GM18498 (cell line): ENCODE data around the gene HAP1.
"Not testable (repeated sequence)": the region's sequence is repeated elsewhere in the genome, so short reads cannot be mapped to it uniquely, and the experiment has no call there.

Experiments used
- ATAC-seq: cut with Tn5 transposase; IDR thresholded peaks from one replicate; pipeline ENCODE4 v1.9.1; 2021; ENCODE audit warnings: mild to moderate bottlenecking, moderate library complexity; ENCODE audit not compliant: unreplicated experiment

Gene HAP1

DNA sequence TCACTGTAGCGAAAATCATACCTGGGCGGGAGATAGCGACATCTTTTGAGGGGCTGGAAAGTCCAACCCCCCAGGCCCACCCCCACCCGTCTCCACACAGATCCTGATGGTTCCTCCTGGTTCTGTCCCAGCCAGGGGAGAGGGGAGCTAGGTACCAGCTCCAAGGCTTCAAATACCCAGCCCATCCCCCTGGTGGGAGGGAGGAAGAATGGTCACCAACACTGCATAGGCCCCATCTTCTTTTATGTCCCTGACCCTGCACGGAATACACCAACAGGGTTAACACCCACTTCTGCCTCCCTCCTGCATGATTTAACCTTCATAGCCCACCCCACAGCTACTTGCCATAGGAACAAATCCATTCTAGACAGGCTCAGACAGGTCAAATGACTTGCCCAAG is 9.3 kb downstream of the HAP1 start:
- no peak for ATAC-seq

DNA sequence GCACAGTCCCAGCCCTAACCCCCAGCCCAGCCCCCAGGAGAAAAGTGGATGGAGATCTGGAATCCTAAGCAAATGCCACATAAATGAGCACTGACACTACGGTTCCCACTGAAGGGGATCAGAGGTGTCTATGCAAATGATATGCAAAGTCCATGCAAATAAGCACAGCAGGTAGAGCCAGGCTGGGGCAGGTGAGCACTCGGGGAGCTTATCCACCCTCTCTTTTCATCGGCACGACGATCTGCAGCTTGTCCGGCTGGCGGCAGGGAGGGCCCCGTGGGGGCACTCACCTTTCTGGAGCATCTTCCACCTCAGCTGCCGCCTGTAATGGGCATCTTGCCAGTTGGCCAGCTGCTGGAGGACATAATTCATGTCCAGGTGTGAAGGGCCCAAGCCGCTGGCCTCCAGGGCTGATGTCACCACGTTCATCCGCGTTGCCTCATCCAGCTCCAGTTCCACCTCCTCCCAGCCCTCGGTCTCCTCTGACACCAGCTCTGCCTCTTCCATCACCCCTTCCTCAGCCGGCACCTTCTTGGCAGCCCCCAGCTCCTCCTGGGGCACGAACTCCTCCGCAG is 9.9 kb downstream of the HAP1 start:
- ATAC-seq: no peak

DNA sequence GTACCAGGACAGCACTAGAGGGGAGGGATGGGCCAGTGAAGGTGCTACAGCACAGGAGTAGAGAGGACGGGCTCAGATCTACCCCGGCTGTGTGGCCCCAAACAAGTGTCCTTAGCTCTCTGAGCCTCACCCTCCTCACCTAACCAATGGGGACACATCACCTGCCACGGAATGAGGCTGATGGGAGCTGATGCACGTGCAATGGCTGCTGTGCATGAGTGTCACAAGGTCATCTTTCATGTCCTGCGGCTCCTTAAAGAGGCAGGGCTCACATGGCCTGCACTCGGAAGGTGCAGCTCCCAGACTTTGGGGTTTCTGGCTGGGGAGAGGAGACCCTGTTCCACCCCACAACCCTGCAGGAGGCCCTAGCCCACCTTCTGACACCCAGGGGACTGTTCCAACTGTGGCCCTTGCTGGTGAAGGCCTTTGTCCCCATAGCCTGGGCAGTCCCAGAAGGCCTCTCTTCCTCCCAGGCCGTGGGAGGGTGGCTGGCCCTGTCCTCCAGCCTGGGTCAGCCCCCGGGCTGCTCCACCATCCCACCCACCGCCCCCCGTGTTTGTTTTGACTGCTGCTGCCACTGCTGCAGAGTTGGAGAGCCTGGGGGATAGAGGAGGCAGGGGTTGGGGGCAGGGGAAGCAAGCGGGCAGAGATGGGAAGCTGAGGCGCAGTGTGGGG is 10.5 kb downstream of the HAP1 start:
- ATAC-seq: no peak

DNA sequence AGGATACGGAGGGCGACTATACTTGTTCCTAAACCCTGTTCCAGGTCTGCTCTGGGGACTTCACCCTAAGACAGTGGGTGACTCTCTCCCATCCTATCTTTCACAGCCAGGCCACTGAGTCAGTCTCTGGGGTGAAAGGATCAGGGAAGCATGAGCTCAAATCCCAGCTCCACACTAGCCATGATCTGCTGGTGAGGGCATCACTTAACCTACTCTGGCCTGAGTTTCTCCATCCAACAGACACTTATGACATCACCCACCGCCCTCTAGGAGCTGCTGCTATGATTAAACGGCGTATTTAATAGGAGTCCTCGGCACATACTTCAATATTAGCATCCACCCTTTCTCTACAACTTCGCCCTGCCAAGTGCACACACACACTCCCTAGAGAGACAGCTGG is 12.2 kb downstream of the HAP1 start:
- no peak for ATAC-seq

GRCh38 chr17:41718287-41718645 is 16.2 kb downstream of the HAP1 start:
- no peak for ATAC-seq

GRCh38 chr17:41717408-41718286 is 16.8 kb downstream of the HAP1 start:
- ATAC-seq: no peak

DNA sequence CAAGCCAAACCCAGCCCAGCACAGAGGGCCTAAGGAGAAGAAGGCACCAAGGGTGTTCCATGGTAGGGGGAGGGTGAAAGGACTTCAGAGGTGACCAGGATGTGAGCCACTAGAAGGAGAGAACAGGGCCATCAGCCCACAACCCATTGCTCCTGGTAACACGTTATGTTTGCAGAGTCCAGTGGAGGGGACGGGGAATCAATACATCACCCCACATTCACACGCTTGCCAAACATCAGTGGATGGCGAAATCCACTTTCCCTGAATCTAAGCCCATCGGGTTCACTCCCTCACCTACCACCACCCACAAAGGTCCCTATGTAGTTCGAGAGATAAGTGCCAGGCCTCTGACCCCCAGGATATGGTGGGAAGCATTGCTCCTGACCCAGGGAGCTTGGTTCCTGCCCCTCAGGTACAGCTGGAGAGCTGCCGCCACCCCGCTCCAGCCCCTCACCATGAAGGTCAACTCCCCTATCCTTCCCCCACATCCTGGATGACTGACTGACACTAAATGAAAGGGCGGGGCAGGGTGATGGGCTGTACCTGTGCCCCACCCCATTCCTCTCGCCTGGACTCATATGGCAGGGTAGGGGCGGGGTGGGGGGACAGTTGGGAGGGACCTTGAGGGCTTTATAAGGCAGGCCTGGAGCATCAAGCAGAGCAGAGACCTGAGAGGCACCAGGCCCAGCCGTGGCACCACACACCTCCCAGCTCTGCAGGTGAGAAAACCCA is 22.6 kb downstream of the HAP1 start, which contains the start of gene GAST:
Gene GAST, plus strand, starts transcription at position 663 of the 732 bp plus-strand sequence. CDS start 3,106 bp downstream, outside the sequence.
- ATAC-seq: no peak

DNA sequence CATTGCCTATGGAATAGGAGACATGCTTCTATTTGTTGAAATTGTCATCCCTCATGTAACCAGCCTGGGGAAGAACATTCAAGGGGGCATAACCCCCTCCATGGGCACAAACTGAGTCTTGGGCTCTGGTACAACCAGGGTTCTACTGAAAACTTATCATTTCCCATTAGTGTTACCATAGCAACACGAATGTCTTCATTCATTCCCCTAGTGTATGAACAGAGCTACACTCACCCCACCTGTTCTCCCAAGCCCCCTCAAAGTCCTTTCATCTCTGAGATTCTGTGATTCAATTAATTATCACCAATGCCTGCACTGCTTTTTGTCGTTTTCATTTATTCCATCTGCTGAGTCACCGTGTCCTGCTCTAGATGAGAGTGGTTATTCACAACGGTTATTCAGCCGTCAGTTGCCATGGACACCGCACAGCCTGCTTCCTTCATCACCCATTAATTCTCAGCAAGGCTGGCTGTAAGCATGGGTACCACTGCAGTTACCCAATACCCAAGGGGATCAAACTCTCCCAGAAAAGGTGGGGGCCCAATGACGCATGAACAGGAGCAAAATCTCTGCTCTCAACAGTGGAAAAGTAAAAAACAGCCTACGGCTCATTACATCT is 23.9 kb downstream of the HAP1 start:
- ATAC-seq: no peak

DNA sequence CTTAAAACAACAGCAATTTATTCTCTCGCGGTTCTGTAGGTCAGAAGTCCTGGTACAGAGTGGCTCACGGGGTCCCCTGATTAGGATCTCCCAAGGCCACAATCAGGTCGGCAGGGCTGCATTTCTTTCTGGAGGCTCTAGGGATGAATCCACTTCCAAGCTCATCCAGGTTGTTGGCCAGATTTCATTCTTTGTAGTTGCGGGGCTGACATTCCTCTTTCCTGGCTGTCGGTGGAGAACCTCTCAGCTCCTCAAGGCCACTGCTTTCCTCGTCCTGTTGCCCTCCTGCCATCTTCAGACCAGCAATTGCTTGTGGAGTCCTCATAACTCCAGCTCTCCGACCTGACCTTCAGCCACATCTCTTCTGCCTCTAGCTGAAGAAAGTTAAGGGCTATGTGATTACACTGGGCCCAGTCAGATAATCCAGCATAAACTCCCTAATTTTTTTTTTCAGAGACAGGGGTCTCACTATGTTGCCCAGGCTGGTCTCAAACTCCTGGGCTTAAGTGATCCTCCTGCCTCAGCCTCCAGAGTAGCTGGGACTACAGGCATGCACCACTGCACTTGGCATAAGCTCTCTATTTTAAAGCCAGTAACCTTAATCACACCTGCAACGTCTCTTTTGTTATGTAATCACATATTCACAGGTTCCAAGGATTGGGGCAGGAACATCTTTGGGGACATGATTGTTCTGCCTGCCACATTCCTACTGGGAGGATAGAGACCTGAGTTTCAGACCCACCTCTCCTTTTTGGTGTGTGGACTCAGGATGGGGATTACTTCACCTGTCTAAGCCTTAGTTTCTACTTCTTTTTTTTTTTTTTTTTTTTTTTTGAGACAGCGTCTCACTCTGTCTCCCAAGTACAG is 26.4 kb downstream of the HAP1 start:
- ATAC-seq: no peak

- no peak for ATAC-seq
These were observed 29.0 kb downstream of the HAP1 start for GRCh38 chr17:41705271-41705991.

DNA sequence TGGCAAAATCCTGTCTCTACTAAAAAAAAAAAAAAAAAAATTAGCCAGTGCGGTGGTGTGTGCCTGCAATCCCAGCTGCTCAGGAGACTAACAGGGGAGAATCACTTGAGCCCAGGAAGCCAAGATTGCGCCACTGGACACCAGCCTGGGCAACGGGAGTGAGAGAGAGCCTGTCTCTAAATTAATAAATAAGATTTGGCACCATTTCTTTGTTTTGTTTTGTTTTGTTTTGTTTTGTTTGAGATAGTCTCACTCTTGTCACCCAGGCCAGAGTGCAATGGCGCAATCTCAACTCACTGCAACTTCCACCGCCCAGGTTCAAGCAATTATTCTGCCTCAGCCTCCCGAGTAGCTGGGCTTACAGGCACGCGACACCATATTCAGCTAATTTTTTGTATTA is 31.7 kb downstream of the HAP1 start:
- no peak for ATAC-seq

GRCh38 chr17:41700843-41701242 is 33.6 kb downstream of the HAP1 start:
- ATAC-seq: not testable (repeated sequence)

- no peak for ATAC-seq
These were observed 37.1 kb downstream of the HAP1 start for GRCh38 chr17:41697122-41697962.

- no peak for ATAC-seq
These were observed 38.3 kb downstream of the HAP1 start for GRCh38 chr17:41695954-41696757.

- no peak for ATAC-seq
These were observed 39.2 kb downstream of the HAP1 start for GRCh38 chr17:41695134-41695661.

GRCh38 chr17:41692722-41693521 is 41.5 kb downstream of the HAP1 start:
- no peak for ATAC-seq
